GM18868 (cell line): ENCODE results near the gene MTUS2.

Experiments
- ATAC-seq: cut with Tn5 transposase; IDR thresholded peaks from one replicate; pipeline ENCODE4 v1.9.1; 2021; ENCODE audit warnings: mild to moderate bottlenecking, moderate library complexity; ENCODE audit not compliant: unreplicated experiment

The MTUS2 gene

DNA sequence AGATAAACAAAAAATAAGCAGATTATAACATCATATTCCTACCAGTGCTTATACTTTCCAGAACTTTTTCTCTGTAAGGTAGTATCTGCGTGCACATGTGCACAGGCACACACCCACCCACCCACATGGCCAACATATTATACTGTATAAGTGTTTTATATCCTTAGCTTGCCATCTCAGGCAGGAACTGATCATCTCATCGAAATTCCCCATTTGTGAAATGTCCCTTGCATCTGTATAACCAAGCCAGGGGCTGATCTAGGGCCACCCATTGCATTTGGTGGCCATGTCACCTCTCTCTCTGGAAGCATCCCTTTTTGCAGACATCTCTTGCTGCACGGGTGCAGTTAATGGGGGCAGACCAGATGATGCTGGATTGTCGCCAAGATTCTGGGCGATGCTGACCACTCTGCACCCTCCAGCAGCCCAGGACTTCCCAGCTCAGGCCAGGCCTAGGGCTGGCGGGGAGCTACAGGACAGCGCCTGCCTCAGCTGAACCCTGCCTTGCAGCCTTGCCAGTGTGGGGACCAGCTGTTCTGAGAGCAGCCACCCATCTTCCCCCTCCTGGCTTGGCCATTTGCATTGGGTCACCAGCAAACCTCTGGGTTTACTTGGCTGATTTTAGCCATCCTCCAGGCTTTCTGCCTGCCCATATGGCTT, 679.5 kb downstream of the MTUS2 start:
- ATAC-seq, result no peak

DNA sequence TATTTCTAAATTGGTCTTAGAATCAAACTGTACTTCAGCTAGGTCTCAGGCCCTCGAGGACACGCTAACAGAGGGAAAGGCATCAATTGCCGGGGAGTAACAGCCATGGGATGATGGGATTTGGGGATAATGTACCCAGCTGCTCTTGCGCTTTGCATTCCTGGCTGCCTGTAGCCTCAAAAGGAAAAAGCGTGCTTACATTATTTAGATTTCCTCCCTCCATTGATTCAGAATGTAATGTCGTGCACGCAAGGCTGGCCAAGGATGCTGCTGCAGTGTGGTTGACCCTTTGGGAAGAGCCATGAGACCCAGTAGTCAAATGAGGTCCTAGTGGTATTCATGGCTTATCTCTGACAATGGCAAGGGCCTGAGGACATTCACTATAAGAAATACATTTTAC, 680.2 kb downstream of the MTUS2 start:
- no peak for ATAC-seq

DNA sequence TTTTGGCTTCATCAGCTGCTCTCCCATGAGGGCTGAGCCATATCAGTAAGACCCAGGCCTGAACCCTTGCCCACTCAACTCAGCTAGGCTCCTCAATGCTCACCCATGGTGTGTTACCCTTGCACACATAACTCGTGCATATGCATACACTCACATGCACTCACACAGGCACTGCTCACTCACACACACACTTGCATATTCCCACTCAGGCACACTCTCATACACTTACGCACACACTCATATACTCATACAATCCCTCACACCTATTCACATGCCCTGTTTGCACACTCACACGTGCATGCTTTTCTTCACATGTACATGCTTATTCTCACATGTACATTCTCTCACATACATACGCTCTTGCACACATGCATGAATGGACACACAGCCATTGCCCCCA, 681.5 kb downstream of the MTUS2 start:
- no peak for ATAC-seq

GRCh38 chr13:29502391-29503008, 682.4 kb downstream of the MTUS2 start:
- ATAC-seq, result no peak

DNA sequence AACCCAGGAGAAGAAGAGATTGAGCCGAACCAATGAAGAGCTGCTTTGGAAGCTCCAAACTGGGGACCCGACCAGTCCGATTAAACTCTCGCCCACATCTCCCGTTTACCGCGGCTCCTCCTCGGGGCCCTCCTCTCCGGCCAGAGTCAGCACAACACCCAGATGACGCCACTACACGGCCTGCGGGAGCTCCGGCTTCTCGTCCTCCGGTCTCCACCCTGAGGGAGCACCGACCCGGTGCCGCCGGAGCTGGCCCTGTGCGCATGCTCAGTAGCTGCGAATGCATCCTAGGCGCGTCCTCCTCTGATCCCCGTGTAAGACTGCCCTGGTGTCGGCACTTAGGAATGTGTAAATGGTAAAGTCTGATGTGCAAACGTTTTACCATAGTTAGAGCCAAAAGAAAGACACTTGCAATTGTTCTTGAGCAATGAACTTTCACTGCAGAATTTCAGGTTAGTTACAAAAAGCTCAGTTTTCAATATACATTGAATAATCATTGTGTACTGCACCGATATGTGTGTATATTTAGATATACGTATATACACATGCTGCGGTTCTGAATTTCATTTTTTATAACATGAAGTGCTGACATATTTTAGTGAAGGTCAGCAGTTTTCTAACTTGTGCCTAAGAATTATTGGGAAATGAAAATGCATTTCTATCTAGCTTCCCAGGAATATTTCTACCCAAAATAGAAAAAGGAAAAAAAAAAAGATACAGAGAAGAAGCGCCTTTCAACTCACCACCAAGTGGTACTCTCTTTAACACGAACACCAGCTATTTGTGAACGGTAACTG, 683.1 kb downstream of the MTUS2 start:
- no peak for ATAC-seq

DNA sequence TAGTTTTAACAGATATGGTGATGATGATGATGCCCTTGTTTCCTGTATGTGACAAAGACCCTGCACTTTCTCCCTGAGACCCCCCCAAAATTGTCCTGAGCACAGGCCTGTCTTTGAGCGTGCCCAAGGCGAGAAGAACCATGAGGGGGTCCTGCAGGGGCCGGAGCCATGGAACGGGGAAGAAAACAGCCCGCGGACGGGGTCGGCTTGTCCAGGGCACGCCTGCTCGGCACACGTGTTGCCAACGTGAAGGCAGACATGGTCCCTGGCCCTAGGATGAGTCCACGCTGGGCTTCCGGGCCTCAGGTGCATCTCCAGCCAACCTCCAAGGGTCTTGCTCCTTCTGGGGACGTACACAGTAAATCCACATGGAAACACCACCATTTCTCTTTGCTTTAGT, 684.6 kb downstream of the MTUS2 start:
- no peak for ATAC-seq

DNA sequence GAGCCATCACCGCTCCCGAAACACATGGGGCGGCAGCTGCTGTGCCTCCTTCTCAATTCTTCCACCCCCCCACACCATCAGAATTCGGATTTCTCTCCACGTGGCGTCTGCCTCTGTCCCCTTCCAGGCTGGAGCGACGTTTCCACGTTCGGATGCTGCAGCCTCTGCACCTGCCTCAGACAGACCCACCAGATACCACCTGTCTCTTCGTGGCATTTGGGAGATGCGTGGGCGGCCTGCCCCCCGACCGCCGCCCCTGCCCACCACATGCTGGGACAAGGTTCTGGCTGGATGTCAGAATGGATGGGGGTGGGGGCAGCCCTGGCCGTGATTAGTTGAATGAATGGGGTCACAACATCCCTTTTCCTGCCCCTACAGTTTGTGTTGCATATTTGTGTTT, 685.4 kb downstream of the MTUS2 start:
- no peak for ATAC-seq

DNA sequence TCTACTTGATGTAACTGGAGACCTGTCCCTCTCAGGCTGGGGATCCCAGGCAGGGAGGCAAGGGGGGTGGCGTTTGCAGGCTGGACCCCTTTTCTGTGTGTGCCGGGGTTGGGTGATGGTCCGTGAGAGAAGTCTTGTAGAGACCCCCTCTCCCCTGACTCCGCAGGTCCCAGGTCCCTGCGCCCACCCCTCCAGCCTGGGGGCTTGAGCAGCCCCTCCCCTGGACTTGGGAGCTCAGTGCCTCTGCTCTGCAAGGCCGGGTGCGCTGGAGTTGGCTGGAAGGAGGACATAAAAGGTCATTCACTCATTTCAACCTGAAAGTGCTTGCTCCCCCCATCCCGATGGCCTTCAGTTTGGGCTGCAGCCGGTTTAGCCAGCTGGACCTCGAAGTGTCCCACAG, 685.8 kb downstream of the MTUS2 start:
- no peak for ATAC-seq

DNA sequence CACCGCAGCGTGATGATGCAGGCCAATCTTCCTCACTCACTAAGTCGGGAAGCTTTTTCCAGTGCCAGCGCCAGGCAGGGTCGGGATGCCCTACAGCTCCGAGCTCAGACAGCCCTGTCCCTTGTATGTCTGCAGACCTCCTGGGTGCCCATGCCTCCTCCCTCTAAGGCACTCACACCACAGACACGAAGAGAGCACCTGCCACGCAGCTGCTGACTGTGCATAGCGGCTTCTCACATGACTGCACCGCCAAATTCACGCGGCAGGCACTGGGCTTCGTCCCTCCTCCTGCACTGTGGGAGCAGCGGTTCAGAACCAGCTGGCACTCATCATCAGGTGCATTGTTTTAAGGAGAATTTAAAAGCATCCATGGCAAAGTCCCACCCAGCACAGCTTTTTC, 687.2 kb downstream of the MTUS2 start:
- no peak for ATAC-seq

- ATAC-seq, result peak; percentile 73
Observed at GRCh38 chr13:29508130-29508875, 688.2 kb downstream of the MTUS2 start.

- ATAC-seq, result no peak
Observed at GRCh38 chr13:29508876-29509252, 688.7 kb downstream of the MTUS2 start.

DNA sequence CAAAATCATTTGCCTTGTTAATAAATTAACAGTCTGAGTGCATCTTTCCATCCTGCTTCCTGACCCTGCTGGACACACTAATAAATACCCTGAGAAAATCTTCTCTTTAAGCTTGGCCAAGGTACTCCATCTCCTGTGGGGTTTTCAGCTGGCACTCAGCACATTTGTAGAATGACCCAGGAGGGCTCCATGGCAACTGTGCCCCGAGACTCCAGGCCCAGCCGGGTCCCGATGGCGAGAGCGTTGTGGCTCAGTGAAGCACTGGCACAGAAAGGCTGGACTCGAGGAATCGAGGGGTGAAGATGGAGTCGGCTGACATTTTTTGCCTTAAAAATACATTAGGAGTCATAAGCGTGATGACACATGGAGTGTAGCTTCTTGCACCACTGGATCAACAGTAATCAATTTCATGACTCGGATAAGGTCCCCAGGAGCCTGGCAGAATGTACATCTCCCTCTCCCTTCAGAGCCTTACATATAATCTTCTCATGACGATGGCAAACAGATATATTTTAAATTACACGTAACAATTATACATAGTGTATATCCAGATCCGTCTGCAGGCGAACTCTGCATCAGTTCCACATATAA, 690.0 kb downstream of the MTUS2 start:
- no peak for ATAC-seq

DNA sequence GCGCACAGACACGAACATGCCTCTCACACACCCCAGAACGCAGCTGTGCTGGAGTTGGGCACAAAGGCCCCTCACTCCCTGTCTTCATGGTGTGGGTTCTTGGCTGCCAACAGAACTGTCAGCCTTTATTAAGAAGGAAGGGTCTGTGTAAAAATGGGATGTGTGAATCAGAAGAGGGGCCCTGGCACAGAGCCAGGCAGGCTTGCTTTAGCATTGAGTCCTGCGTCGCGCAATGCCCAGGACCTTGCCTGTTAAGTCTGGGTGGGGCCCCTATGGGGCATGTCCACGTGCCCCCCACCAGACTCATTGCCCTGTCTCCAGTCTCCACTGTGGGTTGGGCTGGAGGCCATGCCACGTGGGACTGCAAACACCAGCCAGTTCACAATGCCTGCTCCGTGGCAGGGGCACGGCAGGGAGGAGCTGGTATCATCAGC, 690.5 kb downstream of the MTUS2 start:
- ATAC-seq, result no peak

- ATAC-seq, result no peak
Observed at GRCh38 chr13:29511106-29511796, 691.1 kb downstream of the MTUS2 start.

DNA sequence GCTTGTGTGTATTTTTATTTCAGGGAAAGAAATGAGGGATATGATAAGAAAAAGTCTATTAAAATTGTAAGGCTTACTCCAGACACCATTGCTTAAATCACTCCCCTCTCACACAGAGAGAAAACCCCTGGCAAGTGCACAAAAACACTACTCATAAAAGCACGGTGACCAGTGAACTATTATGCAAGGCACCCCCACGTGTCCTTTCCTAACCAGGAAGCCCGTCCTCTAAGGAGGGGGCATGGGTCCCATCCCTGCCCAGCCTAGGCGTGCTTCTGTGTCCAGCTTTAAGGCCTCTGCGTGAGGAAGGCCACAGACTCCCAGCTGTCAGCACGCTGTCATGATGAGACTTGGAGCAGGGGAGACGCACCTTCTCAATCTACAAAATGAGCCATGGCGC, 691.8 kb downstream of the MTUS2 start:
- no peak for ATAC-seq

GRCh38 chr13:29513002-29513980, 693.2 kb downstream of the MTUS2 start:
- no peak for ATAC-seq

DNA sequence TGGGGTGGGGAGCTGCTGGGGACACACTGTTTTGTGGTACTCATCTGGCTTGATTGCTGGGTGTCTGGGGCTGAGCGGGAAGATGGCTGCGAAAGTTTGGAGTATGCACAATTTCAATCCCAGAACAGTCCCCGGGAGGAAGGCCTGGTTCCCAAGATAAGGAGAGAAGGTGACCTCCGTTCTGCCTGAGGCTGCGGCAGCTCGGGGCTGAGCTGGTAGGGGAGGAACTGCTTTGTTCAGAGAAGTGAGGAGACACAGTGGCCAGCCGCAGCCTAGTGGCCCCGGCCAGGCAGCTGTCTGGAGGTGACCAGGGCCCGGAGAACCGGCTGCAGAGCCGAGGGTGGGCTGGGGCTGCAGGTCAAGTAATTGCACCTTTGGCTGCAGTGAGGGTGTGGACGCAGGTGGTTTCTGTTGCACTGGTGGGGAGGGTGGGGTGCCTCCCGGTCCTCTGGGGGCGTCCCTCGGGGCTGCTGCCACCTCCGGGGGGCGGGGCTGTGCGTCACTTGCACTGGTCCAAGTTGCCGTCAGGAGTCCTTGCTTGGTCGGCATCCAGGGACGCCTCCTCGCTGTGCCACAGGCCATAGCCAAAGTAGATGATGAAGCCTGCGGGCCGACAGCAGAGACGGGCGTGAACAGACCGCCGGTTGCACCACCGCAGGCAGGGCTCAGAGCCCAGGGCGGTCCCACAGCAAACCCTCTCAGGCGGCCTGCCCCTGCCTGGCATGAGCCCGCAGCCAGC, 694.0 kb downstream of the MTUS2 start:
- no peak for ATAC-seq

GRCh38 chr13:29514720-29515310, 694.7 kb downstream of the MTUS2 start:
- no peak for ATAC-seq
